Neural crest cell (in vitro differentiated cells): ENCODE data around the gene FTSJ3. TPM values are rescaled to one million over a fixed set of nuclear protein-coding genes. Genes with fewer than 3 reads are reported as not detected.

Experiments
- DNase-seq: peaks from one replicate; pipeline ENCODE4 v3.0.0; 2021; ENCODE audit warnings: low read depth, mixed read lengths, low spot score
- H3K27ac Mint-ChIP-seq: one replicate; pipeline ENCODE4 v1.8.0; 2021; ENCODE audit warnings: mild to moderate bottlenecking, mixed read lengths; ENCODE audit not compliant: unreplicated experiment
- H3K27me3 Mint-ChIP-seq: 2 replicates; pipeline ENCODE4 v1.8.0; 2021; ENCODE audit warnings: low read depth, mild to moderate bottlenecking, mixed read lengths
- H3K36me3 Mint-ChIP-seq: 2 replicates; pipeline ENCODE4 v1.8.0; 2021; ENCODE audit warnings: low read depth, mild to moderate bottlenecking, mixed read lengths
- H3K4me1 Mint-ChIP-seq: 2 replicates; pipeline ENCODE4 v1.8.0; 2021; ENCODE audit warnings: mixed read lengths
- H3K4me3 Mint-ChIP-seq: one replicate; pipeline ENCODE4 v1.8.0; 2021; ENCODE audit warnings: mild to moderate bottlenecking, mixed read lengths
- H3K9me3 Mint-ChIP-seq: 2 replicates; pipeline ENCODE4 v1.8.0; 2021; ENCODE audit warnings: mixed read lengths
- total RNA-seq: library from RNA; stranded (reverse); gene quantifications from 2 replicates; pipeline ENCODE4 v1.2.1, GENCODE V29; 2021
- TF ChIP-seq, protein P1 (sequence below): fragments of 200-600 bp; sonication (generic); conservative IDR thresholded peaks from 2 replicates; pipeline ENCODE4 v1.5.0; 2021; ENCODE audit warnings: antibody characterized with exemption, mild to moderate bottlenecking

The FTSJ3 gene
- total RNA-seq, 1 donor from 2014 or later = 57.4 TPM

DNA sequence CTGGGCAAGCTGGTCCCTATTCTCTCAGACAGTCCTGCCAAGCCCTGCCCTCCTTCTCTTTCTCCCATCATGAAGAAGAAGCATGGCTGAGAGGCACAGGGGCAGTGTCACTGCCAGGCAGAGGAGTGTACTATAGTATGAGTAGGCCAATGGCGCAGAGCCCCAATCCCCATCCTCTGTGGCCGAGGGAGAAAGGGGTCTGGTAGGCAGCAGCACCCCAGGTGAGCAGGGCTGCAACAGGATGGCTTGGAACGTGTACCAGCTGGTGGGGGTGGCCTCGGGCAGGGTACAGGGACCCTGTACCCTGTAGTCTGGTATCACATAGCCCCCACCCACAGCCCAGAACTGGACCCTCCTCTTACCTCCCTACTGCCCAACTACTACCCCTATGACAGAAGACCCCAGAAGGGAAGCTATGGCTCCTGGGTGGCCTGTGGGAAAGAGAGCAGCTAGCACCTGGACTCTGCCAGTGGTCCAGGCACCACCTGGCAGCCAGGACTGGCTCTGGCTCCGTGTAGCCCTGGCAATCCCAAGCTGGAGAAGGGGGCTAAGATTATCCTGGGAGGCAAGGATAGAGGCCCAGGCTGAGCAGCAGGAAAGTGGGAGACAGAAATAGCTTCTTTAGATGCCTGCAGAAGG is 10.6 kb upstream of the FTSJ3 start:
- no peak for DNase-seq
- Mint-ChIP-seq H3K27me3 (no peaks in the 10 kb centered on the region), H3K27ac (no peak overlapping the region), H3K9me3 (no peaks in the 10 kb centered on the region), H3K4me3 (peak overlapping the region; percentile 31), H3K36me3 (peaks cover 2% of the 10 kb centered on the region), H3K4me1 (peaks cover 28% of the 10 kb centered on the region)
- TF ChIP-seq, protein P1, sequence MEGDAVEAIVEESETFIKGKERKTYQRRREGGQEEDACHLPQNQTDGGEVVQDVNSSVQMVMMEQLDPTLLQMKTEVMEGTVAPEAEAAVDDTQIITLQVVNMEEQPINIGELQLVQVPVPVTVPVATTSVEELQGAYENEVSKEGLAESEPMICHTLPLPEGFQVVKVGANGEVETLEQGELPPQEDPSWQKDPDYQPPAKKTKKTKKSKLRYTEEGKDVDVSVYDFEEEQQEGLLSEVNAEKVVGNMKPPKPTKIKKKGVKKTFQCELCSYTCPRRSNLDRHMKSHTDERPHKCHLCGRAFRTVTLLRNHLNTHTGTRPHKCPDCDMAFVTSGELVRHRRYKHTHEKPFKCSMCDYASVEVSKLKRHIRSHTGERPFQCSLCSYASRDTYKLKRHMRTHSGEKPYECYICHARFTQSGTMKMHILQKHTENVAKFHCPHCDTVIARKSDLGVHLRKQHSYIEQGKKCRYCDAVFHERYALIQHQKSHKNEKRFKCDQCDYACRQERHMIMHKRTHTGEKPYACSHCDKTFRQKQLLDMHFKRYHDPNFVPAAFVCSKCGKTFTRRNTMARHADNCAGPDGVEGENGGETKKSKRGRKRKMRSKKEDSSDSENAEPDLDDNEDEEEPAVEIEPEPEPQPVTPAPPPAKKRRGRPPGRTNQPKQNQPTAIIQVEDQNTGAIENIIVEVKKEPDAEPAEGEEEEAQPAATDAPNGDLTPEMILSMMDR = no peak

GRCh38 chr17:63837480-63837879 is 10.0 kb upstream of the FTSJ3 start:
- H3K36me3 Mint-ChIP-seq = peaks cover 2% of the 10 kb centered on the region
- no peak overlapping the region for H3K4me3 Mint-ChIP-seq
- H3K4me1 Mint-ChIP-seq = peaks cover 28% of the 10 kb centered on the region
- no peak for DNase-seq
- H3K27ac Mint-ChIP-seq = no peak overlapping the region
- TF ChIP-seq, protein P1 = no peak
- no peaks in the 10 kb centered on the region for H3K27me3 Mint-ChIP-seq
- H3K9me3 Mint-ChIP-seq = no peaks in the 10 kb centered on the region

- peak overlapping the region; percentile 59 for H3K4me3 Mint-ChIP-seq
- DNase-seq = no peak
- H3K27me3 Mint-ChIP-seq = no peaks in the 10 kb centered on the region
- peaks cover 3% of the 10 kb centered on the region for H3K36me3 Mint-ChIP-seq
- no peak overlapping the region for H3K27ac Mint-ChIP-seq
- no peaks in the 10 kb centered on the region for H3K9me3 Mint-ChIP-seq
- peaks cover 28% of the 10 kb centered on the region for H3K4me1 Mint-ChIP-seq
- TF ChIP-seq, protein P1 = no peak
These were observed 9.3 kb upstream of the FTSJ3 start for GRCh38 chr17:63836811-63837210.

GRCh38 chr17:63835167-63835720 is 7.8 kb upstream of the FTSJ3 start:
- peaks cover 13% of the 10 kb centered on the region for H3K4me1 Mint-ChIP-seq
- no peaks in the 10 kb centered on the region for H3K27me3 Mint-ChIP-seq
- peak overlapping the region; percentile 87 for H3K4me3 Mint-ChIP-seq
- DNase-seq = no peak
- peak overlapping the region; percentile 16 for H3K27ac Mint-ChIP-seq
- H3K9me3 Mint-ChIP-seq = no peaks in the 10 kb centered on the region
- H3K36me3 Mint-ChIP-seq = peaks cover 12% of the 10 kb centered on the region
- TF ChIP-seq, protein P1 = no peak

DNA sequence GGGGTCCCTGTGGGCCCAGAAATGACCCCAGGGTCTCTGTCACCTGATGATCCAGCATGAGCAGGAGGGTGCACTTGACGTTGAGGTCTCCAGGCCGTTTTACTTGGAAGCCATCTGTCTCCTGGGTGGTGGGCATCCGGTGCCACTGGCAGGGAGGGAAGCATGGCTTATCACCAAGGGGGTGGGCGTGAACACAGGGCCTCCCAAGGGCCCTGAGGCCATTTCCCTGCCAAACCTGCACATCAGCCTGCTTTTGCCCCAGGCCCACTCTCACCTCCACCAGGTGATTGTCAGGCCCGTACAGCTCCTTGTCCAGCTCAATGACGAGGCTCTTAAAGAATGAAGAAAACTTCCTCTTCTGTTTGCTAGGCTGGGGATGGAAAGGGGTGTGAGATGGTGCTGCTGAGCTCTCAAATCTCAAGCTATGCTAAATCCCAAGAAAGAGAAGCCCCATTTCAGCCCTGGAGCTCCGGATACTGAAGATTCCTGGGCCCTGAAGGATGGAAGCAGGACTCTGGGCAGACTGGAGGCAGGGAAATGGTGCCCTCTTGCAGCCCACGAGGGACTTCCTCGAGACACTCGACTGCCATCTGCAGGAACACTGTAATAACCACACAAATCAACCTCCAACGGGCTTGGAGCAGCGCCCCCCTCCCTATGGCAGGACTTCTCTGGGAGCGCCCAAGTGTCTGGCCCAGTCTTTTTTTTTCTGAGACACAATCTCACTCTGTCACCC is 7.1 kb upstream of the FTSJ3 start:
- H3K9me3 Mint-ChIP-seq = no peaks in the 10 kb centered on the region
- H3K27ac Mint-ChIP-seq = no peak overlapping the region
- H3K36me3 Mint-ChIP-seq = peaks cover 18% of the 10 kb centered on the region
- TF ChIP-seq, protein P1 = peak; percentile 59
- H3K27me3 Mint-ChIP-seq = no peaks in the 10 kb centered on the region
- H3K4me3 Mint-ChIP-seq = peak overlapping the region; percentile 87
- DNase-seq = peak; percentile 56
- peaks cover 16% of the 10 kb centered on the region for H3K4me1 Mint-ChIP-seq
